ENCODE data around the gene SLIT1.

SLIT1 gene

GRCh38 chr10:97171001-97171400, 14.8 kb downstream of the SLIT1 start:
- no peak for DNase-seq (ENCODE audit: low read depth)

DNA sequence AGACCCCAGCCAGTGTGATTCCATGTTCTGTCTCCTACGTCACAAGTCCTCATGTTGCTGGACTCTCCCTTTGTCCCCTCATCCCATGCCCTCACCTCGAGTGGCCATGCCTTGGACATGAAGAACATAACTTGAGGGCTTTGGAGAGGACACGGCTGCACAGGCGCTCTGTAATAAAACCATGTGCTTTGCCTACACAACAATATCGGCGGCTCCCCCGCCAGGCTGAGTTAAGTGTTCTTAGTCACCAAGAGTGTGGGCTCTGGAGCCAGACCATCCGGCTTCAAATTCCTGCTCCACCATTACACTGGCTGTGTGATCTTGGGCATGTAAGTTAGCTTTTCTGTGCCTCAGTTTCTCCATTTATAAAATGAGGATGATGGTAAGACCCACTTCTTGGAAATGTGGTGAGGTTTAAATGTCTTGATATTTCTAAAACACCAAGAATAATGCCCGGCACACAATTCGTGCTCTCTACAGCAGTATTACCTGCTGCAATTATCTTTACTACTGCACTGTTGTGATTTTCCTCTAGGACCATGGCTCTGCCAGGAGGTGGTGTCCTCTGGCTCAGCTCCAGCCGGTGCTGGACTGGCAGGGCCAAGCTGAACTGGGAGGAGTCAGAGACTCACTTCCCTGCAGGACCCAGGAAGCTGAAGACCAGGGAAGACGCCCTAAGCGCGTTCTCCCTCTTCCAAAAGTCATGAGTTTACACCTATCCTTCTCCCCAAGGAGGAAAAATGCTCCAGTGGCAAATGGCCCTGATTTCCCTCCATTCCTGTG, 15.7 kb downstream of the SLIT1 start:
- no peak for DNase-seq (ENCODE audit: low read depth)

DNA sequence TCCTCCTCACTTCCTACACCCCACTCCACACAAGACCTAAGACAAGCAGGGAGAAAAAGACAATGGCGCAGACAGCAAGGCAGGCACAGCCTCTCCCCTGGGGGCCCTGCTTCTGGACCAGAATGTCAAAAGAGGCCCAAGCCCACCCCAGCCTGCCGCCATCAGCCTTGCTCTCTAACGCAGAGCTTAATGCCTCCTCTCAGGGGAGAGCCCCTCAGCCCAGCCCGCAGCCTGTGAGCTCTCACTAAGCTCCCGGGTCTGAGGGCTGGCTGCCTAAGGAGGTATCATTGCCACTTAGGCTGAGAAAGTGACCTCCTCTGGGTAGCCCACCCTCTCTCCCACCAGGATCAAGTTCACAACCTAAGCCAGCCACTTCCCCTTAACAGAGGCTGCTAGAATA, 16.7 kb downstream of the SLIT1 start:
- DNase-seq (ENCODE audit: low read depth) = no peak

- no peak for DNase-seq (ENCODE audit: low read depth)
Measured at GRCh38 chr10:97168645-97169044, 17.1 kb downstream of the SLIT1 start.

GRCh38 chr10:97165499-97165898, 20.3 kb downstream of the SLIT1 start:
- no peak for DNase-seq (ENCODE audit: low read depth)

- no peak for DNase-seq (ENCODE audit: low read depth)
Measured at GRCh38 chr10:97163781-97164501, 21.8 kb downstream of the SLIT1 start.

DNA sequence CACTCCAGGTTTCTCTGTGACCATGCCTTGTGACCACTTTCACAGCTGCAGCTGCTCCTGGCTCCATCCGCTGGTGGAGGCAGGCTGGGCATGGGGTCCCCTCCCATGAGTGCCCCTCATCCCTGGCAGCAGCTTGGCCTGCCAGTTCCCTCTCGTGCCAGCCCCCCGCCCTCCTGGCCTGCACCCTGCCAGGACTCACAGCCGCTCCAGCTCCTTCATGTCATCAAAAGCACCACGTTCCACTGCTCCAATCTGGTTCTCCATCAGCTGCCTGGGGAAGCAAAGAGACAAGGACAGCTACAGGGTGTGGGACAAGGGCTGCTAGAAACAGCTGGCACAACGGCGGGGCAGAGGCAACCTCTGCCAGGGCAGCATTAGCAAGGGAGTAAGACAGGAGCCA, 22.6 kb downstream of the SLIT1 start:
- no peak for DNase-seq (ENCODE audit: low read depth)

DNA sequence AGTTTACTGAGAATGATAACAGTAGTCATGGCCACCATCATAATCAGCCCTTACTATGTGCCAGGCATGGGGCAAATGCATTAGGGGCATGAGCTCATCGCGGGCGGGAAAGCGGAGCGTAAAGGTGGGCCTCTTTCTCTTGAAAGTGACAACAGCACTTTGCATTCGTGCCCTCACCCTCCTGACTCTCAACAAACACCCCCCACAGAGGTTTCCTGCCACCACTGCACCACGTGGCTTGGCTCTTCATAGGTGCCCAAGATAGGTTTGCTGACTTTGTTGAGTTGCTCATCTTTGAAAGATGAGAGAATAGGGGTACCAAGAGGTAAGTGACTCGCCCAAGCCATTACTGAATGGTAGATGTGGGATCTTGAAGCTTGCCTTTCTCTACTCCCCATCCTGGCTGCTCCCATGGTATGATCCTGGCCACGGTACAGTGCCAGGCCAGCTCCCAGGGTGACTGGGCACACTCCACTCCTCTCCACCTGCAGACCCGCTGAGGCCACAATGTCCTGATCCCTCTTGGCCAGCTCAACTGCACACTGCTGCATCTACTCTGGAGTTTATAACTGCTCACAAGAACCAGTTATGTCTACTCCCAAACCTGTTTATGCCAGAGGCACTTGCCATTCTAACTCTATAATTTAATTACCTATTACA, 26.0 kb downstream of the SLIT1 start:
- DNase-seq (ENCODE audit: low read depth) = no peak

DNA sequence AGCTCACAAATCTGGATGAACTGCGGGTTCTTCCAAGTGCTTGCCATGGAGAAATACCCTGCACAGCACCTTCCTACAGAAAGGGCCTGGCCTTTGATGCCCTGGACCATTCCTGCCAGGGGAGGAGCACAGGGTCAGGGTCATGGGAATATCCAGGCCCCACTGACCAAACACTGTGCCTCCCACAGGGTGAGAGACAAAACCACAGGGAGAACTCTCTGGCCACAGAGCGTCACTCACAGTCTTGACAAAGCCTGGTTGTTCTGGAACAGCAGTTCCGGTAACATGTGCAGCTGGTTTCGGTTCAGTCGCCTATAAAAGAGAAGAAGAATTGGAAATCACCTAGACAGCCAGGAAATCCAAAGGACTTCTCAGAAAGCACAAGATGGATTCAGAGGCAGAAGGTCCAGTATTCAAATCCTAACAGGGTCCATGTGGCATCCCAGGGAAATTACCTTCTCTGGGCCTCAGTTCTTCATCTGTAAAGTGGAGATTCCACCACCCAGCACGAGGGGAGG, 28.1 kb downstream of the SLIT1 start:
- no peak for DNase-seq (ENCODE audit: low read depth)

- no peak for DNase-seq (ENCODE audit: low read depth)
Measured at GRCh38 chr10:97154781-97155180, 31.0 kb downstream of the SLIT1 start.

DNA sequence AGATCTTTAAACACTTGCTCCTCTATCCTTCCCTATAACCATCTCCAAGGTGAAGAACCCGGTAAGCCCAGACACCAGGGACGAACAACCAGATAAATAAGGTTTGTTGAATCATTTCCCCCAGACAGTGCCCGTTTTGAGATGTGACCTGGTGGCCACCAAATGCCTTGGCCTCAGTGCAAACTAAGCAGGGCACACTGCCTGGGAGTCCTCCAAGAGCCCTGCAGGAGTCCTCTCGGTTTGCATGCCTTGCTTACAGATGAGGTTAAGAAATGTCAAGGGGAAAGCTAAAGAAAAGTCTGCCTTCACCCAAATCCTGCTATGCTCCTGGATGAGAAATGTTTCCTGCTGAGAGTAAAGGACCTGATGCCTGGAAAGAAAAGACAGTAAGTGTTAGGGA, 31.6 kb downstream of the SLIT1 start:
- DNase-seq (ENCODE audit: low read depth) = no peak

DNA sequence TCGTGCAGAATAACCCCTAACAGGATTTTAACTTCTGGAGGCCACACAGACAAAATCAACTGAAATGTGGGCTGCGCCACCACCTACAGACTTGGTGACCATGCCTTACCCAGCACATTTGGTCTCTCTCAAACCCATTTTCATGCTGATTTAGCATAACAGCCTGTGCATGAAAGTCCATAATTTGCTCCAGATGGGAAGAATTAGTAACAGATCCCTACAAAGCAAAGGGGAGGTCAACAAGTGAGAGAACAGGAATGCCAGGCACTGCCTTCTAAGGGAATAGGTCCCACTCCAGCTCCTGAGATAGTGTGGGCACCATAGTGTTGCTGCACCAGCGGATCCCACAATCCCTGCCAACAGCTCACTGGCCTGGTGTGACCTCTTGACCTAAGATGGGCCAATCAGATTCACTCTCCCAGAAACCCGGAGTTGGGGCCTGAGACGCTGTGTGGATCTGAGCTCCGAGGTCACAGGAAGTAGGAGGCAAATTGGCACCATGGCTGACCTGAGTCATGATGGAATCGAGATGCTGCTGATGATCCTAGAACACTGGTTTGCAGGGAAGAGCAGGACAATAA, 32.4 kb downstream of the SLIT1 start:
- no peak for DNase-seq (ENCODE audit: low read depth)

GRCh38 chr10:97151307-97151914, 34.3 kb downstream of the SLIT1 start:
- DNase-seq (ENCODE audit: low read depth) = no peak

- no peak for DNase-seq (ENCODE audit: low read depth)
Measured at GRCh38 chr10:97150616-97151015, 35.1 kb downstream of the SLIT1 start.

GRCh38 chr10:97150013-97150595, 35.7 kb downstream of the SLIT1 start:
- DNase-seq (ENCODE audit: low read depth) = no peak

DNA sequence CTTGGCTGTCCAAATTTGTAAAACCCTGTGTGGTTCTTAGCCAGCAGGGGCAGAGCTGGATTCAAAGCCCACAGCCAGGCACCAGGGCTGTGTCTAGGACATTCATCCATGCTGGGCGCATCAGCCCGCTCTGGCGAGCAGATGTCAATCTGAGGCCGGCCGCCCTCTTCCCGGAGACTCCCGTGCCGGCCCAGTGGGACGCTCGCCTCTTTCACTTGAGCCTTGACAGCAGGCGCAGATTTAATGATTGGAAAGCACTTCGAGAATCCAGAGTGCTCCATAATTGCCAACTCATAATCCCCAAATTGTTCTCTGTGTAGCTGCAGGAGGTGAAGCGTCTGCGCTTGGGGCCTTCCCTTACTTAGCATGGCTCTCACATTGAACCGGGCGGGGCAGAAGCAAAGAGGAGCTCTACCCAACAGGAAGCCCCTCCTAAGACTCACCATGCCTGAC, 36.7 kb downstream of the SLIT1 start:
- DNase-seq (ENCODE audit: low read depth) = no peak

DNA sequence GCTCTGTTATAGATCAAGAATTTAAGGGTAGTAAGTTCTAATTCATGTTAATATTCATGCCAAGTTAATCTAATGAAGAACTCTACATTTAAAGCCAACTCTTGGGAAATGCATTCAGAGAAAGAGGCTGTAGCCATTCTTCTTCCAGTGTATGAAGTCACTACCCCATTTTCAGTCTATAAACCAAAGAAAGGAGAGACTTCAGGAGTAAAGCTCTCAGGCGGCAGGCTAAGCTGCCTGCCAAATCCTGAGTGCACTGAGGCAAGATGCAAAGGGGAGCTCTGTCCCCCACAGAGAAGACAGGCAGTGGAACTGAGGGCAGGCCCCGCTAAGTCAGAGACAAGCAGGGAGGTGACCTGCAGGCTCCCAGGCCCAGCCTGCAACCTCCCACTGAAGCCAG, 41.5 kb downstream of the SLIT1 start:
- DNase-seq (ENCODE audit: low read depth) = no peak

DNA sequence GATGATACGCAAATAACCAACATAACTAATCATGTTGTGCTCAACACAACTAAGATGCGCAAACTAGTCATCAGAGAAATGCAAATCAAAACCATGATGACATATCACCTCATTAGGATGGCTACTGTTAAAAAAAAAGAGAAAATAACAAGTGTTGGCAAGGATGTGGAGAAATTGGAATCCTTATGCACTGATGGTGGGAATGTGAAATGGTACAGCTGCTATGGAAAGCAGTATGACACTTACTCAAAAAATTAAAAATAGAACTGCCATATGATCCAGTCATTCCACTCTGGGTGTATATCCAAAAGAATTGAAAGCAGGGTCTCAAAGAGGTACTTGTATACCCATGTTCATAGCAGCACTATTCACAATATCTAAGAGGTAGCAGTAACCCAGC, 42.9 kb downstream of the SLIT1 start:
- no peak for DNase-seq (ENCODE audit: low read depth)

GRCh38 chr10:97140902-97141745, 44.6 kb downstream of the SLIT1 start:
- no peak for DNase-seq (ENCODE audit: low read depth)

DNA sequence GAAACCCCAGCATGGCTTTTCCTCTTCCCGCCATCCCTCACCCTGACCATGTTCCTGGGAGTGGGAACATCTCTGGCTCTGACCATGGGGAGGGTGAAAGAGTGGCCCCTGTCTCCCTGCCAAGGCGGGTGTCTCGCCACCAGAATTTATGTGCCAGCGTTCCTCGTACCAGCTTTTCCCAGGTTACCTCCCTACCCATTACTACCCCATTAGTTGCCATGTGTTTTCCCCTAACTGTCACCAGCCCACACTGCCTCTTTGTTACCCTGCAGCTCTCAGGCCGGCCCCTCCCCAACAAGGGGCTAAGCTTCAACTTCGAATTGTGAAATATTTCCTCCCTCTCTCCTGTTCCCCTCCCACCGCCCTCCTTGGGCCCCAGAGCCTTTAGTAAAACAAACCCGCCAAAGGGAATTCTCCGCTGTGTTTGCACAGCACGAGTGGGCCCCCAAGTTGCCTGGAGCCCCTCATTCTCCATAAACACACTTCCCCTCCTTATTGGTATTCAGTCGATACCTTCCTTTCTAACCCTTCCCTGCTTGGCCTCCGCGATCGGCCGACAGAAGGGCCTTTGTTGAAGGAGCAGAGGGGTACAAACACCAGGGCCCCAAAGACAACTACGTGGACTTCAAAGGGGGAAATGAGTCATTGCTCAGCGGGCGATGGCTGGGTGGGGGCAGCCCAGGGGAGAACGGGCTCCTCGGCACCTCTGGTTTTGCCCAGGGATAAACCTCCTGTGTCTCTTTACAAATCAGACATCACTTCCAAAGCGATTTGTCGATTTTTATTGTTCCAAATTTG, 45.5 kb downstream of the SLIT1 start:
- DNase-seq (ENCODE audit: low read depth) = no peak

Measured in iris pigment epithelial cell (primary cell).